ENCODE results near the gene FGFR3. TPM values are rescaled to one million over a fixed set of nuclear protein-coding genes. Genes with fewer than 3 reads are reported as not detected.

The FGFR3 gene
- total and polyA plus RNA-seq, 8 donors: 1.2 to 530 (median 26.9) TPM

- Histone ChIP-seq H3K27me3 (no peaks in the 10 kb centered on the region), H3K4me1 (no peaks in the 10 kb centered on the region), H3K36me3 (peaks cover 19 to 48% (median 47%) of the 10 kb centered on the region in 4 donors), H3K9me3 (no peaks in the 10 kb centered on the region), H3K4me3 (no peak overlapping the region), H3K27ac (no peak overlapping the region)
- DNase-seq: peak; percentile 74 to 94
- intact Hi-C loops (cut with DNase I; ENCODE audit: low total_unique reads): loop anchor here (5.0 to 10.0 kb wide), 2 partner anchors 63 to 95 kb away; no protein-coding TSS in a partner anchor
- TF ChIP-seq CTCF (IDR thresholded peaks at IDR 0.05): peak in 5 of 7 experiments; percentile 70 to 83 (median 81)
- no peak for TF ChIP-seq POLR2AphosphoS5 (IDR thresholded peaks at IDR 0.05)
- TF ChIP-seq POLR2A (IDR thresholded peaks at IDR 0.05): no peak
- no peak for TF ChIP-seq EP300 (IDR thresholded peaks at IDR 0.05)
- 19 to 30% (median 21%) methylated on average over 7 to 15 of the region's 15 CpGs for WGBS, 5 donors
These were observed 16.8 kb downstream of the FGFR3 start for GRCh38 chr4:1809754-1810502.

- no peak for DNase-seq
- peaks cover 27 to 56% (median 55%) of the 10 kb centered on the region in 4 donors for H3K36me3 ChIP-seq
These were observed 17.7 kb downstream of the FGFR3 start for GRCh38 chr4:1810765-1811164.

GRCh38 chr4:1812720-1813119 is 19.6 kb downstream of the FGFR3 start:
- Histone ChIP-seq H3K27ac (no peak overlapping the region), H3K9me3 (no peaks in the 10 kb centered on the region), H3K4me3 (no peak overlapping the region), H3K4me1 (no peaks in the 10 kb centered on the region), H3K27me3 (no peaks in the 10 kb centered on the region), H3K36me3 (peaks cover 45 to 74% (median 64%) of the 10 kb centered on the region in 4 donors)
- WGBS, 5 donors: 53 to 71% (median 68%) methylated on average over 11 of the region's 11 CpGs
- no peak for DNase-seq
- intact Hi-C loops (cut with DNase I; ENCODE audit: low total_unique reads): loop anchor here (5.0 to 10.0 kb wide), 2 partner anchors 65 to 92 kb away; no protein-coding TSS in a partner anchor
- no peak for TF ChIP-seq CTCF (IDR thresholded peaks at IDR 0.05)
- no peak for TF ChIP-seq POLR2A (IDR thresholded peaks at IDR 0.05)
- no peak for TF ChIP-seq EP300 (IDR thresholded peaks at IDR 0.05)
- no peak for TF ChIP-seq POLR2AphosphoS5 (IDR thresholded peaks at IDR 0.05)

More at GRCh38 chr4:1810765-1811164, 17.7 kb downstream of the FGFR3 start:
- H3K4me3 ChIP-seq: no peak overlapping the region
- intact Hi-C loops (cut with DNase I; ENCODE audit: low total_unique reads): loop anchor here (5.0 to 10.0 kb wide), 2 partner anchors 63 to 94 kb away; no protein-coding TSS in a partner anchor
- H3K4me1 ChIP-seq: no peaks in the 10 kb centered on the region
- no peak overlapping the region for H3K27ac ChIP-seq
- no peaks in the 10 kb centered on the region for H3K9me3 ChIP-seq
- no peaks in the 10 kb centered on the region for H3K27me3 ChIP-seq
- 80 to 90% (median 89%) methylated on average over 1 to 10 of the region's 10 CpGs for WGBS, 5 donors
- TF ChIP-seq POLR2A (IDR thresholded peaks at IDR 0.05): no peak
- no peak for TF ChIP-seq EP300 (IDR thresholded peaks at IDR 0.05)
- no peak for TF ChIP-seq POLR2AphosphoS5 (IDR thresholded peaks at IDR 0.05)
- TF ChIP-seq CTCF (IDR thresholded peaks at IDR 0.05): no peak

- intact Hi-C loops (cut with DNase I; ENCODE audit: low total_unique reads): loop anchor here (5.0 to 10.0 kb wide), 2 partner anchors 66 to 92 kb away; no protein-coding TSS in a partner anchor
- peaks cover 50 to 79% (median 69%) of the 10 kb centered on the region in 4 donors for H3K36me3 ChIP-seq
These were observed 20.1 kb downstream of the FGFR3 start for GRCh38 chr4:1813231-1813630.

More at GRCh38 chr4:1813231-1813630, 20.1 kb downstream of the FGFR3 start:
- TF ChIP-seq EP300 (IDR thresholded peaks at IDR 0.05): no peak
- H3K4me1 ChIP-seq: no peaks in the 10 kb centered on the region
- no peaks in the 10 kb centered on the region for H3K9me3 ChIP-seq
- no peak overlapping the region for H3K27ac ChIP-seq
- H3K27me3 ChIP-seq: no peaks in the 10 kb centered on the region
- DNase-seq: no peak
- no peak overlapping the region for H3K4me3 ChIP-seq
- WGBS, 5 donors: 67 to 78% (median 71%) methylated on average over 8 to 9 of the region's 9 CpGs
